HL-60 (cell line): Measurements from ENCODE around the gene MPI.

Experiments used
- DNase-seq, 2 experiments: peaks; one replicate each; pipeline ENCODE4 v3.0.0-alpha.2; 2010 to 2020; ENCODE audit warnings: low read depth in 1 of 2, low spot score in 1 of 2
- H3K27ac ChIP-seq: fragments of 250-450 bp; sonication (Bioruptor Pico); replicated peaks from 2 replicates; pipeline ENCODE4 v1.5.1; 2020; ENCODE audit warnings: mild to moderate bottlenecking, moderate library complexity
- H3K27me3 ChIP-seq: fragments of 250-450 bp; sonication (Bioruptor Pico); 2 replicates; pipeline ENCODE4 v1.5.1; 2021; ENCODE audit warnings: mild to moderate bottlenecking, moderate library complexity; ENCODE audit not compliant: insufficient read depth, poor library complexity, severe bottlenecking
- H3K4me3 ChIP-seq: replicated peaks from 2 replicates; pipeline ENCODE4 v1.5.1; 2011; ENCODE audit warnings: mild to moderate bottlenecking, control low read depth, low read length; ENCODE audit not compliant: insufficient read depth
- GABPA ChIP-seq: IDR thresholded peaks from 2 replicates; pipeline ENCODE4 v1.6.1; 2012; ENCODE audit warnings: low read depth
- POLR2AphosphoS5 ChIP-seq: IDR thresholded peaks from 2 replicates; pipeline ENCODE4 v1.6.1; 2012; ENCODE audit warnings: low read depth
- SPI1 ChIP-seq: IDR thresholded peaks from 2 replicates; pipeline ENCODE4 v1.6.1; 2012; ENCODE audit warnings: low read depth, mild to moderate bottlenecking, borderline replicate concordance
- TF ChIP-seq, protein P1 (sequence below): IDR thresholded peaks from one replicate; pipeline ENCODE4 v1.5.1; 2011; ENCODE audit warnings: low read length, control low read depth, inconsistent platforms; ENCODE audit not compliant: insufficient read depth
- TF ChIP-seq, protein P2 (sequence below): IDR thresholded peaks from 2 replicates; pipeline ENCODE4 v1.6.1; 2012; ENCODE audit warnings: low read depth; ENCODE audit not compliant: insufficient replicate concordance

MPI gene

DNA sequence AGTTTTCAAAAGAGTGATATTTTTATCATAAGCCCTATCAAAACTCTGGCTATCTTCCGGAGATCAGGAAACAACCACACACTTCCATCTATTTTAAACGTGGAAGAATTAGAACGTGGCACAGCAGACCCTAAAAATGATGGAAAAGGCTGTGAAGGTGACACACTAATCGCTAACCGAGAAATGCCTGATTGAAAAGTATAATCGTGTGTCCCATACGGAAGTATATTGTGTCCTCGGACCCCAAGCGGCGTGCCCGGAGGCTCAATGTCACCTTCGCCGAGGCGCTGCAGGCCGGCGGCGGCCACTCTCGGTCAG is 47.4 kb downstream of the MPI start:
- peak overlapping the region; percentile 55 for H3K4me3 ChIP-seq
- DNase-seq, result peak in 1 of 2 experiments; percentile 40
- TF ChIP-seq, protein P1, sequence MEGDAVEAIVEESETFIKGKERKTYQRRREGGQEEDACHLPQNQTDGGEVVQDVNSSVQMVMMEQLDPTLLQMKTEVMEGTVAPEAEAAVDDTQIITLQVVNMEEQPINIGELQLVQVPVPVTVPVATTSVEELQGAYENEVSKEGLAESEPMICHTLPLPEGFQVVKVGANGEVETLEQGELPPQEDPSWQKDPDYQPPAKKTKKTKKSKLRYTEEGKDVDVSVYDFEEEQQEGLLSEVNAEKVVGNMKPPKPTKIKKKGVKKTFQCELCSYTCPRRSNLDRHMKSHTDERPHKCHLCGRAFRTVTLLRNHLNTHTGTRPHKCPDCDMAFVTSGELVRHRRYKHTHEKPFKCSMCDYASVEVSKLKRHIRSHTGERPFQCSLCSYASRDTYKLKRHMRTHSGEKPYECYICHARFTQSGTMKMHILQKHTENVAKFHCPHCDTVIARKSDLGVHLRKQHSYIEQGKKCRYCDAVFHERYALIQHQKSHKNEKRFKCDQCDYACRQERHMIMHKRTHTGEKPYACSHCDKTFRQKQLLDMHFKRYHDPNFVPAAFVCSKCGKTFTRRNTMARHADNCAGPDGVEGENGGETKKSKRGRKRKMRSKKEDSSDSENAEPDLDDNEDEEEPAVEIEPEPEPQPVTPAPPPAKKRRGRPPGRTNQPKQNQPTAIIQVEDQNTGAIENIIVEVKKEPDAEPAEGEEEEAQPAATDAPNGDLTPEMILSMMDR, result no peak
- TF ChIP-seq GABPA (no peak), SPI1 (no peak), POLR2AphosphoS5 (no peak)
- TF ChIP-seq, protein P2, sequence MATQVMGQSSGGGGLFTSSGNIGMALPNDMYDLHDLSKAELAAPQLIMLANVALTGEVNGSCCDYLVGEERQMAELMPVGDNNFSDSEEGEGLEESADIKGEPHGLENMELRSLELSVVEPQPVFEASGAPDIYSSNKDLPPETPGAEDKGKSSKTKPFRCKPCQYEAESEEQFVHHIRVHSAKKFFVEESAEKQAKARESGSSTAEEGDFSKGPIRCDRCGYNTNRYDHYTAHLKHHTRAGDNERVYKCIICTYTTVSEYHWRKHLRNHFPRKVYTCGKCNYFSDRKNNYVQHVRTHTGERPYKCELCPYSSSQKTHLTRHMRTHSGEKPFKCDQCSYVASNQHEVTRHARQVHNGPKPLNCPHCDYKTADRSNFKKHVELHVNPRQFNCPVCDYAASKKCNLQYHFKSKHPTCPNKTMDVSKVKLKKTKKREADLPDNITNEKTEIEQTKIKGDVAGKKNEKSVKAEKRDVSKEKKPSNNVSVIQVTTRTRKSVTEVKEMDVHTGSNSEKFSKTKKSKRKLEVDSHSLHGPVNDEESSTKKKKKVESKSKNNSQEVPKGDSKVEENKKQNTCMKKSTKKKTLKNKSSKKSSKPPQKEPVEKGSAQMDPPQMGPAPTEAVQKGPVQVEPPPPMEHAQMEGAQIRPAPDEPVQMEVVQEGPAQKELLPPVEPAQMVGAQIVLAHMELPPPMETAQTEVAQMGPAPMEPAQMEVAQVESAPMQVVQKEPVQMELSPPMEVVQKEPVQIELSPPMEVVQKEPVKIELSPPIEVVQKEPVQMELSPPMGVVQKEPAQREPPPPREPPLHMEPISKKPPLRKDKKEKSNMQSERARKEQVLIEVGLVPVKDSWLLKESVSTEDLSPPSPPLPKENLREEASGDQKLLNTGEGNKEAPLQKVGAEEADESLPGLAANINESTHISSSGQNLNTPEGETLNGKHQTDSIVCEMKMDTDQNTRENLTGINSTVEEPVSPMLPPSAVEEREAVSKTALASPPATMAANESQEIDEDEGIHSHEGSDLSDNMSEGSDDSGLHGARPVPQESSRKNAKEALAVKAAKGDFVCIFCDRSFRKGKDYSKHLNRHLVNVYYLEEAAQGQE, result no peak
- H3K27me3 ChIP-seq, result no peaks in the 10 kb centered on the region
- peak overlapping the region; percentile 99 for H3K27ac ChIP-seq

DNA sequence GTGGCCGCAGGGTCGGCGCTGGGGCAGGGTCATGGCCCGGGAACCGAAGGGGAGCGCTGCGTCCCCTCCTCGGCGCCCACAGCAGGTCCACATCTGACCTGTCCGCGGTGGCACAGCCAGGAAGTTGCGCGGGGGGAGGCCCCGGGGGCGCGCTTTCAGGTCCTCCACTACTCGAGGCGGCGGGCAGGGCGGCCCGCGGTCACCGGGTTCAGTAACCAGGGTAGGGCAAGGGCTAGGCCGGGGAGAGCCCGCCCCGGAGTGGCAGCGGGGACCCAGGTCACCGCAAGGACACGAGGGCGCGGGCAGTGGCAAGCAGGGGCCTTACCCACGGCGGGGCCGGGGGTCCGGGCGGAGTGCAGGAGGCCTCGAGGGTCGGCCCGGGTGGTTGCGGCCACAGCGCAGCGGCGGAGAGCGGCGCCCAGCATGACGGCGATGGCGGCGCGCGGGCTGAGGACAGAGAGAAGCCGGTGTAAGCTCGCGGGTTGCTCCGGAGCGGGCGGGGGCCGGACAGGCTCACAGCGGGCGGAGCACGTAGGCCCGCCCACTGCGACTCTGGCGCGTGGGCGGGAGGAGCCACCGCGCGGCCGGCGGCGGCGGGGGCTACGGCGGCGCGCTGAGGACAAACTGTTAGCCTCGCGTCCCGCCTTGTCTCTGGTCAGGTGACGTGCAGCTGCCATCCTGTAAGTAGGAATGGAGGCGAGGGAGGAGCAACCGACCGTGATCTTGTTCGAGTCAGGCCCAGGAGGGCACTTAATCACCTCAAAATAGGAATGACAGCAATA is 47.9 kb downstream of the MPI start, which contains the start of gene COX5A:
Gene COX5A, minus strand, starts transcription at position 484 of the 782 bp plus-strand sequence. Its CDS starts 59 bp downstream, at position 425.
- H3K27ac ChIP-seq, result peak within 1 kb of the TSS; percentile 99

DNA sequence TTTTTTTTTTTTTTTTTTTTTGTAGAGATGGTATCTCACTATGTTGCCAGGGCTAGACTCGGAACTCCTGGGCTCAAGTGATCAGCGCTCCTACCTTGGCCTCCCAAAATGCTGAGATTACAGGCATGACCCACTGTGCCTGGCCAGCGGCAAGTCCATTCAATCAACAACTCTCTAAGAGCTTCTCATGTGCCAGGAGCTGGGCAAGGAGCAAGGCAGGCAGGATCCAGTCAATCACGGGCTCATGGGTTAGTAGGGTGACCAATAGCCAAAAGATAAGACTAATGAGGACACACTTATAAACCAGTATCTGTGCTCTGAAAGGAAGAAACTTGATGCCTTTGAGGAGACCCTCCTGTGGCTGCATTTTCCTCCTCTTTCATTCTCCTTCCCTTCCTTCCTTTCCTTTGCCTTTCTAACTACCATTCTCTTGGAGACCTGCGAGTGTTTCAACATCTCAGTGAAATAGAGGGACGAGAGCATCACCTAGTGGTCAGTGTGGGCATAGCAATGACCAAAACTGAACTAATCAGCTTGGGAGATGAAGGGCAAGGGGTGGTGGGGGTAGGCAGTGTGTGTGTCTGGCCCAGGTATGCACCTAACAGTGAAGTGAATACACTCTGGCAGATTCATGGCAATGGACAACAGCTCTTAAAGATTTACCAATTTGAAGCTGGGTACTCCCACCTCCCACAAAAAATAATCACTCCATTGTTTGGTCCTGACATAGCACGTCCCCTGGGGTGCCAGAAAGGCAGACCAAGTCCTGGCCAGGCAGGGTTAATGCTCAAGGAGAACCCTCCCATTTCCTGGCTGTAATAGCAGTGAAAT is 60.5 kb downstream of the MPI start:
- Histone ChIP-seq H3K4me3 (no peak overlapping the region), H3K27ac (no peak overlapping the region), H3K27me3 (no peaks in the 10 kb centered on the region)
- no peak for TF ChIP-seq SPI1
- TF ChIP-seq, protein P1, result peak; percentile 99
- no peak for TF ChIP-seq POLR2AphosphoS5
- TF ChIP-seq, protein P2, result no peak
- no peak for TF ChIP-seq GABPA
- DNase-seq, result peak in 1 of 2 experiments; percentile 79

More for the DNA sequence above, 47.9 kb downstream of the MPI start, which contains the start of gene COX5A:
- TF ChIP-seq, protein P2, result peak; percentile 34
- peak; percentile 84 for TF ChIP-seq POLR2AphosphoS5
- TF ChIP-seq GABPA, result no peak
- TF ChIP-seq SPI1, result no peak
- DNase-seq, result peak; percentile 92 to 93
- Histone ChIP-seq H3K27me3 (no peaks in the 10 kb centered on the region), H3K4me3 (peak within 1 kb of the TSS; percentile 55)
